GM23248 (cell line): ENCODE data around the gene CFAP44. TPM values are rescaled to one million over a fixed set of nuclear protein-coding genes. Genes with fewer than 3 reads are reported as not detected.

Experiments used
- DNase-seq: peaks from one replicate; pipeline ENCODE4 v3.0.0-alpha.2; 2015
- H2AFZ ChIP-seq: fragments of 200-600 bp; sonication (generic); 2 replicates; pipeline ENCODE4 v1.6.1; 2016; ENCODE audit warnings: antibody characterized with exemption
- H3F3A ChIP-seq: fragments of 200-600 bp; sonication (generic); 2 replicates; pipeline ENCODE4 v1.6.1; 2016; ENCODE audit warnings: mild to moderate bottlenecking, antibody characterized with exemption, mixed run types; ENCODE audit not compliant: insufficient read depth
- H3K27ac ChIP-seq: fragments of 200-600 bp; sonication (generic); 2 replicates; pipeline ENCODE4 v1.5.1; 2016; ENCODE audit warnings: mild to moderate bottlenecking
- H3K27me3 ChIP-seq: fragments of 200-600 bp; sonication (generic); replicated peaks from 2 replicates; pipeline ENCODE4 v1.6.1; 2016; ENCODE audit warnings: mild to moderate bottlenecking; ENCODE audit not compliant: insufficient read depth
- H3K36me3 ChIP-seq: fragments of 200-600 bp; sonication (generic); 2 replicates; pipeline ENCODE4 v1.6.1; 2016; ENCODE audit warnings: low read depth, mild to moderate bottlenecking
- H3K4me1 ChIP-seq: fragments of 200-600 bp; sonication (generic); 2 replicates; pipeline ENCODE4 v1.6.1; 2016; ENCODE audit warnings: mild to moderate bottlenecking; ENCODE audit not compliant: insufficient read depth
- H3K4me2 ChIP-seq: fragments of 200-600 bp; sonication (generic); one replicate; pipeline ENCODE4 v1.6.1; 2016; ENCODE audit warnings: mild to moderate bottlenecking; ENCODE audit not compliant: unreplicated experiment
- H3K4me3 ChIP-seq: fragments of 200-600 bp; sonication (generic); 2 replicates; pipeline ENCODE4 v1.5.1; 2016; ENCODE audit warnings: mild to moderate bottlenecking
- H3K79me2 ChIP-seq: fragments of 200-600 bp; sonication (generic); 2 replicates; pipeline ENCODE4 v1.6.1; 2016; ENCODE audit warnings: mild to moderate bottlenecking; ENCODE audit not compliant: insufficient read depth
- H3K9ac ChIP-seq: fragments of 200-600 bp; sonication (generic); 2 replicates; pipeline ENCODE4 v1.6.1; 2016; ENCODE audit warnings: mild to moderate bottlenecking
- H3K9me2 ChIP-seq: fragments of 200-600 bp; sonication (generic); 2 replicates; pipeline ENCODE4 v1.6.1; 2016; ENCODE audit warnings: mixed run types, mild to moderate bottlenecking, moderate library complexity; ENCODE audit not compliant: insufficient read depth
- H3K9me3 ChIP-seq: fragments of 200-600 bp; sonication (generic); one replicate; pipeline ENCODE4 v1.6.1; 2017; ENCODE audit warnings: low read depth
- H4K20me1 ChIP-seq: fragments of 200-600 bp; sonication (generic); 2 replicates; pipeline ENCODE4 v1.6.0; 2016; ENCODE audit not compliant: insufficient read depth
- EZH2 ChIP-seq: fragments of 200-600 bp; sonication (generic); IDR thresholded peaks from 2 replicates; pipeline ENCODE4 v1.6.1; 2018; ENCODE audit warnings: antibody characterized with exemption, mild to moderate bottlenecking; ENCODE audit not compliant: insufficient read depth, poor library complexity, severe bottlenecking
- EZH2phosphoT487 ChIP-seq: fragments of 200-600 bp; sonication (generic); IDR thresholded peaks from 2 replicates; pipeline ENCODE4 v1.6.1; 2018; ENCODE audit warnings: antibody characterized with exemption, moderate library complexity, mild to moderate bottlenecking, low read depth; ENCODE audit not compliant: insufficient read depth
- WGBS, 2 experiments: methylation state at CpG; one replicate each; pipeline ENCODE4 v1.1.6; 2015 to 2017; ENCODE audit warnings: low lambda C conversion rate in 2 of 2, low coverage in 1 of 2; ENCODE audit errors: missing lambda C conversion rate in 2 of 2; 5-methylcytosine and 5-hydroxymethylcytosine counted together
- in situ Hi-C: fragments of 300-500 bp; cut with MboI; formaldehyde crosslinking; loops from 2 replicates; pipeline ENCODE4 v1.15.0; 2020
- microRNA-seq: library from miRNA; unstranded; fragments of <30 nt; microRNA quantifications from one replicate; pipeline ENCODE4, GENCODE V29; 2016; ENCODE audit warnings: borderline number of aligned reads
- polyA plus RNA-seq: library from polyadenylated mRNA; unstranded; fragments of >200 nt; fragmentation: Nextera tagmentation; extraction: Ambion mirVana; gene quantifications from 2 replicates; pipeline ENCODE4 v1.2.1, GENCODE V29; 2016
- small RNA-seq: library from RNA; depleted of rRNA; stranded (forward); fragments of <200 nt; gene quantifications from one replicate; pipeline ENCODE3, GENCODE V24; 2014; ENCODE audit warnings: low read depth, low replicate concordance
- total RNA-seq: library from RNA; depleted of rRNA; stranded (reverse); fragments of >200 nt; shearing (Covaris generic); gene quantifications from 2 replicates; pipeline ENCODE4 v1.2.3, GENCODE V29; 2014; rRNA removed

The CFAP44 gene
- total and polyA plus RNA-seq, 2 experiments from 2014 or later = 0.55 to 1.4 TPM

DNA sequence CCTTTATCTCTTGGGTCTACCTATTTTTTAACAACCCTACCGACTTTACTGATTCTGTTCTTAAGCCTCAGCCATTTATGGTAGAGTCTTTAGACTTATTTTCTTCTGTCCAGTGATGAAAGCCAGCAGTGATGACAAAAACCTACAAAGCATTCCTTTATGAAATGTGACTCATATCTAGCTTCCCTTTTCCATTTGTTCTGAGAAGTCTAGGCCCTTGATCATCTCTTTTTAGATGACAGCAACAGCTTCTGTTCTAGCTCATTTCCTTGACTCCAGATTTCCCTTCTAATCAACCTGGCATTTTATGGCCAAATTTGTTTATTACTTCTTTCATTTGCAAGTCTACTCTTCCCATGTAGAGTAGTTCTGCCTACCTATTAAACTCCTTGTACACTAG, 36.1 kb downstream of the CFAP44 start:
- Histone ChIP-seq H3K27ac (no peak overlapping the region), H3K9ac (no peak overlapping the region), H3K27me3 (no peaks in the 10 kb centered on the region), H3K4me1 (peaks cover 6% of the 10 kb centered on the region), H3K79me2 (no peaks in the 10 kb centered on the region), H3K9me3 (no peaks in the 10 kb centered on the region), H3K4me2 (no peak overlapping the region), H3K9me2 (no peaks in the 10 kb centered on the region), H3K4me3 (no peak overlapping the region), H4K20me1 (no peaks in the 10 kb centered on the region), H3F3A (peaks cover 5% of the 10 kb centered on the region; the same call in 1 of the 2 replicates), H2AFZ (no peak overlapping the region), H3K36me3 (no peaks in the 10 kb centered on the region)
- DNase-seq = peak; percentile 58
- TF ChIP-seq EZH2 = no peak
- TF ChIP-seq EZH2phosphoT487 = no peak
- WGBS, 2 experiments = 97% methylated on average over 1 of the region's 1 CpG
- in situ Hi-C loops = no loop called here

DNA sequence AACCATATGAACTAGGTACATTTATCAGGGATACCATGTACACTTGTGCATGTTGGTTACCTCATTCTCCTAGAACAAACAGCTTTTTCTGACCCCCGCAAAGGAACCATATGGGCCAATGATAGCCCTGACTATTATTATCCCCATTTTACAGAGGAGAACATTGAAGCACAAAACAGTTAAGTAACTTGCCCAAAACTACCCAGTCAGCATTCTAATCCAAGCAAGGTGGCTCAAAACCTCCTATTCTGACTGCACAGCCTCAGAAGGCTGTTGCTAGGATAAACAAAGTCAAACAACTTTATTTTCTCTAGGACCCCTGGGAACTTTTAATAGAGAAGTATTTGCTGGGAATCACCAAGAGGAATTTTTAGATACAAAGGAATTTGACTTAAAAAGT, 36.7 kb downstream of the CFAP44 start:
- Histone ChIP-seq H3K9me2 (no peaks in the 10 kb centered on the region), H3K4me2 (no peak overlapping the region), H2AFZ (no peak overlapping the region), H3F3A (peaks cover 5% of the 10 kb centered on the region; the same call in 1 of the 2 replicates), H3K4me1 (peaks cover 6% of the 10 kb centered on the region), H3K9ac (no peak overlapping the region), H4K20me1 (no peaks in the 10 kb centered on the region), H3K4me3 (no peak overlapping the region), H3K27ac (no peak overlapping the region), H3K27me3 (no peaks in the 10 kb centered on the region), H3K79me2 (no peaks in the 10 kb centered on the region), H3K36me3 (no peaks in the 10 kb centered on the region), H3K9me3 (no peaks in the 10 kb centered on the region)
- 89 to 100% methylated on average over 1 of the region's 1 CpG for WGBS, 2 experiments
- no peak for DNase-seq
- in situ Hi-C loops = no loop called here
- no peak for TF ChIP-seq EZH2phosphoT487
- no peak for TF ChIP-seq EZH2

Small RNA genes within 50 kb of the gene (microRNA-seq; reads per million reads assigned to microRNA genes)
- not detected for gene MIR8076

Small RNA genes within 50 kb of the gene (small RNA-seq; reads per million reads assigned to genes)
- not detected for gene MIR8076

Other genes with a start within 250 kb of the CFAP44 start
- 16.8 and 18.4 TPM in 2 replicates for gene BOC, start 229.9 kb downstream of the CFAP44 start, total RNA-seq
- gene BOC, start 229.9 kb downstream of the CFAP44 start, polyA plus RNA-seq = 20.8 and 21.6 TPM in 2 replicates
- 5.5 and 15.6 TPM in 2 replicates for gene SPICE1, start 73.7 kb upstream of the CFAP44 start, total RNA-seq
- gene SPICE1, start 73.7 kb upstream of the CFAP44 start, polyA plus RNA-seq = 5.8 and 8.3 TPM in 2 replicates
- gene SIDT1, start 91.1 kb upstream of the CFAP44 start, total RNA-seq = not detected in 2 replicates
- not detected in 2 replicates for gene SIDT1, start 91.1 kb upstream of the CFAP44 start, polyA plus RNA-seq